Activated T-cell treated with anti-CD3 and anti-CD28 coated beads, Interleukin-2, amount 50 U/mL, for 1 hour (primary cell): ENCODE measurements around the gene HDAC4.

Source experiments
- DNase-seq: peaks from one replicate; pipeline ENCODE4 v3.0.0-alpha.2; 2020

The HDAC4 gene

DNA sequence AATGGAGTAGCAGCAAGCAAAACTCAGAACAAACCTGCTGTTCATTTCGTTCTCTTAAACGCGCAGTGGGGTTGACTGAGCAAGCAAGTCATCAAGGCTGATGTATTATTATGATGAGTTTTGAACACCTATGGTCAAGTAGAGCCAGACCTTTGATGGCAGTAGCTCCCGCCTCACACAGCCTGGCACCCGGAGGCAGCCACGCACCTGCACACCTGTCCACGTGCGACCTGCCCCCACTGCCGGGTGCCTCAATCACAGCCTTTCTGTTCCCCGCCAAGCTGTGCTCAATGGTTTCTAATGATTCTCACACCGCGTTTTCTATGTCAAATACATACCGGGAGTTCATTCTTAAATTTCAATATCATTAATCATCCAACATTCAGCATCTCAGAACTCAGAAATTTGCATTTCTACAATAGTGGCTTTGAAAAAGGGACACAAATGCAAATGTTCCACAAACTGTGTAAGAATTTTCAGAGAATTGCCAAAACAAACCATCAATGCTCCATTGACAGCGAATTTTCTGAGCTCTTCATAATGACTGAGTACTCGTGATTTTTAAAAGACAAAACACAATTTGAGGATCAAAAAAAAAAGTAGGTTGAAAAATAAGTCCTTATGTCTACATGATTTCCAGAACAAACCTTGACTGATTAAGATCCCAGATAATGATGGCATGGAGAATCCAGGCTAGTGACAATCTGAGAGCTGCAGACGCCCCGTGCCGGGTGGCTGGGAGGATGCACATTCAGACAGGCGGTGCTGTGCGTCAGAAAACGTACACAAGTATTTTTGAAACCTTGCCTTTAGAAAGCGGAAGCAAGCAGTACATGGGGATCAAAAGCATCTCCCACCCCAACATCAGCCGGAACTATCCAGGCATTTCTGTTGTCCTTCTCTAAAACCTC is 56.6 kb downstream of the HDAC4 start:
- DNase-seq = no peak

DNA sequence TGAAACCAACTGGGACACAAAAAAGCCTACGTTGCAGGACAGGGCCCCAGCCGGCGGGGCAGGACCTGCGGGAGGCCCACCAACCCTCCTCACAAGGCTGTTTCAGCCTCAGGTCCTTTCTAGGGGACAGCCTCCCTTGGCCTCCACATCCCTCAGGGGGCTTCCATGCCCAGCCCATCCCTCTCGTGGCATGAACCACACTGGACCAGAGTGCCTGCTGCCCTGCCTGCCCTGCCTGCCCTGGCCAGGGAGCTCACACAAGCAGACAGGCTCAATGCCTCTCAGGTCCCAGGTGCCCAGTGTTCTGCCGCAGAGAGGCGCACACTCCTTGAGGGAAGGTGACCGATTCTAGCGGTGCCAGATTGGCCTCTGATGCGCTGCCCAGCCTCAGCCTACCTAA is 57.4 kb downstream of the HDAC4 start:
- DNase-seq = no peak

DNA sequence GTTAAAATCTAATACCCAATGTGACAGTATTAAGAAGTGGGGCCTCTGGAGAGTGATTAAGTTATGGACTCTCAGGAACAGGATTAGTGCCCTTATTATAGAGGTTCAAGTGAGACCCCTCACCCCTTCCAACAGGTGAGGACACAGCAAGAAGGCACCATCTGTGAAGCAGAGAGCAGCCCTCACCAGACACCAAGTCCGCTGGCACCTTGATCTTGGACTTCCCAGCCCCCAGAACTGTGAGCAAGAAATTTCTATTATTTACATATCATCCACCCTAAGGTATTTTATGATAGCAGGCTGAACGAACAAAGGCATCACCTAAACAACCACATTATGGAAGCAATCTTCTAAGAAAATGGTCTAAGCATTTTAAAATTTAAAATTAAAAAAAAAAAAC is 59.0 kb downstream of the HDAC4 start:
- DNase-seq = no peak

DNA sequence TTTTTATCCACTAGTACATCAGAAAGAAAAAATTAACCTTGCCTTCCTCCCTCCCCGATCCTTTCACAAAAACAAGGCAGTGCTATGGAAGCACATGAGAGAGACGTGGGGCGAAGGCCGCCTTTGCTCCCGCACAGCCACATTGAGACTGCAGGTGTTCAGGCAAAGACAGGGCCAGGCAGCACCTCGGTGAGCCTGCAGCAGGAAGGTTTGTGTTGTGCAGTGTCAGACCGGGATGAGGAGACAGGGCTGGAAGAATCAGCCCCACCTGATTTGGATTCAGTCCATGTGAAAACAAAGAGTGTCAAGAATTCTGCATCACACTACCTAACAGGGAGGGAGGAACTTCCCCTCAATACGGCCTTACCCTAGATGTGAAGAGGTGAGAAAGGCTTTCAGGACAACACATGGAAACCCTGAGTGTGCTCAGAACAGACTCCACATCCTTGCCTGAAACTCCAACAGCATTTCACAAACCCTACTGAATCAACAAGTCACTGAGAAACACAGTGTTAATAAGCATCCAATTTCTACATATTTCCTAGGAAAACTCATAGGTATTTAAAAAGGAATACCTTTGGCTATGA is 59.6 kb downstream of the HDAC4 start:
- DNase-seq = no peak

DNA sequence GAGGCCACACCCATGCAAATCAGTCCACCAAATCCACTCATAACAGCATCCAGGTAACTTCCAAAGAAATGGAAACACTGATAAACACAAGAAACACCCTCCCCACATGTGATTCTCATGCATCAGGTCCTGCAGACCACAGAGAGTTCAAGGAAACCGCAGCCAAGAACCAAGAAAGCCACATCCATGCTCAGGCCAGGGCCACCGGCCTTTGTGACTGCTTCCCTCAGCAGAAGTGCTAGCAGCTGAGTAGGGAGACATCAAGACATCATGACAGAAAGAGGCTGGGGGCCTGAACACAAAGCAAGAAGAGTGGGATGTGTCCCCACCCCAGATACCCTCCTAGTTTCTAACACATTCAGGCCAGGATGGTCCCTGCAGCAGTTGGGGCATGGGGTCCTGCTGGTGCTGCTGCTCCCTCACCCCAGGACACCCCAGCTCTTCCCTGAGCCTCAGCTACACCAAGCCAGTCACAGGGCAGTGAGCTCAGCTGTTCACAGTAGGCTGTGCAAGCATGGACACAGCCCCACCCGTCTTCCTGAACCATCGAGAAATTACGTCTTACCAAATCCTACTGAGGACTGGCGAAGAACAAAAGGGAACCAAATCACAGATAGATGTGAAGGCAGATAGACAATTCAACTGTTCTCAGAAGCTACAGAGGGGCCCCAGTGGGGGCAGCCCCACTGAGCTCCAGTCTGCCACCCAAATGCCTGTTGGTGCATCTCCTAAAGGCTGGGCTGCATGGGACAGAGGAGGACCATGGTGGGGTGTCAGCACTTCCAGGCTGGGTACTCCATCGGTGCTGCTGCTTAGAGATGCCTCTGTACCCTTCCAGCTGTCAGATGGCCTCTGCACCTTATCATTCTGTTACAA is 60.9 kb downstream of the HDAC4 start:
- no peak for DNase-seq

DNA sequence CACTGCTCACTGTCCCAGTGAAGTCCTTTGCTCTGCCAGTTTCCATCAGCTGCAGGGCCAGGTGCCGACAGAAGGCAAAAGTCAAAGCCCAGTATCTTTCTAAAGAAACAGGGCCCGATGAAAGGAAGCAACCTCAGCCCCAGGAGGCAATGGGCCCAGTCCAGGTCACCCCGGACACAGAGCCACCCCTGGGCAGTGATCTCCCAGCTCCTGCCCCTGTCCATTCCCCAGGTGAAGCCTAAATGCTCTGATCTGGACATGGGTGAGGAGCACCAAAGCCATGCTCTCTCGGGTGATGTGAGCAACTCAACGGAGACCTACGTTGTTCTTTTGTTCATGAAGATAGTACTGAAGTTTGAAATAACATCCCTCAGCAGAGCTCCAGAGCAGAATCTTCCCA is 61.6 kb downstream of the HDAC4 start:
- DNase-seq = no peak

DNA sequence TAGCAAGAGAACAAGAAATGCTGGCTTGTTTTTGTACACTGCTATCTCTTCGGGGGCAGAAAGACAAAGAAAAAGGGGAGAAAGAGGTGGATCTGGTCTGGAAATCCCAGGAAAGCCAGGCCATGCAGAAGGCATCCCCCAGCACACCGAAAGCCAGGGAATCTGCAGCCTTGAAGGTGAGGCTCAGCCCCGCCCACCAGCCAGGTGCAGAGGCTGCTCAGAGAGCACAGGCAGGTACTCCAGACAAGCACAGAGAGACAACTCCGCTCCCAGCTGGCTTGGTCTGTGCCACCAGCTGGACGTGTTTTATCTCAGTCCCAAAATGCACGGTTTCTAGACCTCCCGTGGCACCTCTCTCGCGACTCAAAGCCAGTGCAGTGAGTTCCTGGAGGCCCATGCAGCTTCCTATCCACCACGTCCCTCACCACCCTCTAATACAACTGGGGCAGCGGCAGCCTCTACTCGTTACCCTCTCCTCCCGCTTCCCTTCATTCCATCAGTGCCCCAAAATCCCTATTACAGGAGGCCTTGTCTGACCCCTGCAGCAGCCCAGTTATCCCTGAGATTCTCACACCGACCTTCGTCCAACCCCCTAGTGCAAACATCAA is 62.8 kb downstream of the HDAC4 start:
- DNase-seq = no peak

DNA sequence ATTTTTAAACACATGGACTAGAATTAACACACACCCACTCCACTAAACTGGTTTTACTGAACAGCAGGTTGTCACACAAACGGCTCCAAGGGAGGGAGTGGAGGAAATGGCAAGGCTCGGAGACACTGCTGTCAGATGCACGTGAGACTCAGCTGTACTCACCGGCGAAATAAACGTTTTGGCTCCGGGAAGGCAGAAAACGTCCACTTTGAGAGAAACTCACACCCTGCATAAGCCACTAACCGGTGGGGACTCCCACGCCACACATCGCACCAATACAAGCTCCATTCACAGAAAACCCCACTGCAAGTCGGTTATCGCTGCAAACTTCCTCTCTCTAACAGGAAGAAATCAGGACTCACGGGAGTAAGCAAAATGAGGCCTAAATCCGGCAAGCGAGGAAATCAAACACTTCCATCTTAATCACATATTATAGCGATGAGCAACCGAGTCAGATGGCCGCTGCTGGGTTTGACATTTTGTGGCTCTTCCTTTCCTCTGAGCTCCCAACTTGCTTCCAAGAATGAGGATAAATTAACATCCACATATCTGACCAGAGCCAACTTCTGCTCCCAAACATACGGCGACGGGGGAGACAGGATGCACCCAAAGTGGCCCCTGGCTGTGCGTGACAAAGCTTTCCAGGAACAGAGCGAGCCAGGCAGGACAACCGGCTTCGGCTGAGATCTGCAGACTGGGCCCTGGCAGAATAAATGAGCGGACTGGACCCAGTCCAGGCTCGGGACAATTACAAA is 63.5 kb downstream of the HDAC4 start:
- no peak for DNase-seq

DNA sequence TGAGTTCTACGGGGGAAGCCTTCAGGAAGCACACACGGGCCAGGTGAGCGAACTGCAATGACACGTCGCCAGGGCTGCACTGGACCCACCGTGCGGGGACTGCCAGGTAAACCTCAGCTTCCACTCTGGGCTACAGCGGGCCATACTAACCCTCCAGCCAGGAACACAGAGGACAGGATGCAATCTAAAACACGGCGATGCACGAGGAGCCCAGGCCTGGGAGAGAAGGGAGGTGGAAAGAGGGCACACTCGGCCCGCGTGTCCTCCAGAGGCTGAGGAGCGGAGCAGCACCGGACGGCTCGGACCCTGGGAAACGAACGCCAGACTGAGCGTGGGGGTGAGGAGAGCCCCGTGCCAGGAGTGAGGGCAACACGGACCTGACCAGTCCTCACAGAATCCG is 69.3 kb downstream of the HDAC4 start:
- DNase-seq = peak; percentile 12

DNA sequence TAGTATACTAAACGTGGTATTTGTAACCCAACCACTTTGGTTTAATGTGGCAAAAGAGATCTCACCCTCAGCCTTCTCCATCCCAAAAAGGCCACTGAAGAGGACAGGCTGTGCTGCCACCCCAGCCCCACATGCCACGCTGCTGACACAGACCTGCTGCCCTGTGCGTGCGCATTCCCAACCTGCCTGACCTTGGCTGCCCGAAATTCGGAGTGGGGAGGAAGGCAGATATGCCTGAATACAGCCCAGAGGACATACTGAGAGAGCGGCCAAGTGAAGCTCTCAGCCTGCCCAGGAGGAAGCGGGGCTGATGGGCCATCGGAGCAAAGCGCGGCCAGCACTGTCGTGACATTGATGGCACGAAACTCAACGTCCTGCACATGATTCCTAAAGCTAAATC is 70.0 kb downstream of the HDAC4 start:
- DNase-seq = peak; percentile 12

DNA sequence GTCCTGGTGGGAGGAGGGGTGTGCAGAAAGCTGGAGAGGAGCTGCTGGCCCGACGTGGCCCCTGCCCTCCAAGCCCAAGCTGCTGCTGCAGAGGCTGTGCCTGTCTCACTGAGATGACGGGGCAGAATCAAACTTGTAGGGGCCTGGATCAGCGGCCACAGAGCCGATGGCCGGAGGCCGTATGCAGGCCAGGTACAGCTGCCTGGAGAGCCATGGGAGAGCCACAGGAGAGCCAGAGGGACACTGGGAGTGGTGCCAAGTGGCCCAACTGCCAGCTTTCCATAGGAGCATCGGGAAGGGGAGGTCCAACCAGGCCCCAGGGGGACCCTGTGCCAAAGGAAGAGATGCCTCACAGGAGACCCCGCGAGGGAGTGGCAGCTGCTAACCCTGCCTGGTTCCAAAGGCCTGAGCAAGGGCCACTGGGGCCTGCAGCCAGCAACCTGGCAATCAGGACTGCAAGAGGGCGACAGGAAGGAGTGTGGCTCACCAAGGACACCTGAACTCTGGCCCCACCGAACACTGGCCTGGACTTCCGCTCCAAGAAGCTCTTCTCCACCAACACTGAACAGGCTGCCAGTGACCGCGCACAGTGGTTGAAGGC is 70.7 kb downstream of the HDAC4 start:
- DNase-seq = peak; percentile 14

DNA sequence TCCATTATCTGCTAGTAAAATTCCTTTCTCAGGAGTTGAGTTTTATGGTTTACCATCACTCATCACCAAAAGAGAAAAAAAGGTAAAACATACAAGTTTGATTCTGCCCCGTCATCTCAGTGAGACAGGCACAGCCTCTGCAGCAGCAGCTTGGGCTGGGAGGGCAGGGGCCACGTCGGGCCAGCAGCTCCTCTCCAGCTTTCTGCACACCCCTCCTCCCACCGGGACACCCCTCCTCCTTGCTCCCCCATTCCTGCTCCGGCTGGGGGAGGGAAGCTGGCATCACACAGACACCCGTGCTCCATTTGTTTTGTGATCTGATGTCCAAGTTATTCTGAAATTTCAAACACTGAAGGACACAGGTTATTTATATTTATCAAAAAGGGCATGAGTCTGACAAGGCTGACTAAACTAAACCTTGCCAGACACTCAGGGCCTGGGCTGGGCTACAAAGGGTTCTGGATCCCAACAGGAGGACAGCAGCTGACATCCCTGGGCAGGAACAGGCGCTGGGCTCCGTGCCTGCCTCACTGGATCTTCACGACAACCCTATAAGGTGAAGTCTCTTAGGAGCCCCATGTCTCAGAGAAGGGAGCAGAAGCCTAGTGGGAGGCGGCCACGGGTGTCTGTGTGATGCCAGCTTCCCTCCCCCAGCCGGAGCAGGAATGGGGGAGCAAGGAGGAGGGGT is 71.4 kb downstream of the HDAC4 start:
- peak; percentile 15 for DNase-seq

DNA sequence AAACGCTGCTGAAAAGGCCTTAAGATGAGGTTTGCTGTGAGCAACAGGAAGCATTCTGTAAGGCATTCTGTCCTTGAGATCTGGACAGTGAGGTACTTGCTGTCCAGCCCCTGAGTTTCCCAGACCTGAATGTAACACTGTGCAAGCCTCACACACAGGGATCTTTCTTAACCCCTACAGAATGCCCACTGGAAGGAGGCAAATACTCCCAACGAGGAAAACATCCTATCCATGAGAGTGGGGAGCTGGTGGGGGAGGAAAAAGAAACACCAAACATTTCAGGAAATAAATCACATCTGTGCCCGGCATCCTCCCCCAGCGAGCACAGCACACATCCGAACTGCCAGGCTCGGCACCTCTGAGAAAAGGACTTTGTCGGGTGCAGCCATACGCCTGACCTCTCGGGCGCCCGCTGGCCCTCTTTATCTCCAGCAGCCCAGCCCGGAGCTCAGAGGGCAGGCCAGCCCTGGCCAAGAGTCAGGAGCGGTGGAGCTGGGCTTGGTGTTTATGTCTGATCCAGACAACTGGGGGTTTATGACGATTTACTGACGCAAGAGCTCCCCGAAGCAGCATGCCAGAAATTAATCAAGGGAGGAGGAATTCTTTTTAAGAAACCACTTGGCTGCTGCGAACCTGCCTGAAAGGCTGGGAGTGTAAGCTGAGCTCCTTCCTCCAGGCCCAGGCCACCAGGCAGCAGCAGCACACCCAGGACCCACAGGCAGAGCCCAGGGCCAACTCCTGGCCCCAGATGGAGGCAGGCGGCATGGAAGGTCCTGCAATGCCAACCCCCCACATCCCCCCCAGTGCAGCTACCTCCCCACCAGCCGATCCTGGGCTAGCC is 72.2 kb downstream of the HDAC4 start:
- DNase-seq = peak; percentile 16

DNA sequence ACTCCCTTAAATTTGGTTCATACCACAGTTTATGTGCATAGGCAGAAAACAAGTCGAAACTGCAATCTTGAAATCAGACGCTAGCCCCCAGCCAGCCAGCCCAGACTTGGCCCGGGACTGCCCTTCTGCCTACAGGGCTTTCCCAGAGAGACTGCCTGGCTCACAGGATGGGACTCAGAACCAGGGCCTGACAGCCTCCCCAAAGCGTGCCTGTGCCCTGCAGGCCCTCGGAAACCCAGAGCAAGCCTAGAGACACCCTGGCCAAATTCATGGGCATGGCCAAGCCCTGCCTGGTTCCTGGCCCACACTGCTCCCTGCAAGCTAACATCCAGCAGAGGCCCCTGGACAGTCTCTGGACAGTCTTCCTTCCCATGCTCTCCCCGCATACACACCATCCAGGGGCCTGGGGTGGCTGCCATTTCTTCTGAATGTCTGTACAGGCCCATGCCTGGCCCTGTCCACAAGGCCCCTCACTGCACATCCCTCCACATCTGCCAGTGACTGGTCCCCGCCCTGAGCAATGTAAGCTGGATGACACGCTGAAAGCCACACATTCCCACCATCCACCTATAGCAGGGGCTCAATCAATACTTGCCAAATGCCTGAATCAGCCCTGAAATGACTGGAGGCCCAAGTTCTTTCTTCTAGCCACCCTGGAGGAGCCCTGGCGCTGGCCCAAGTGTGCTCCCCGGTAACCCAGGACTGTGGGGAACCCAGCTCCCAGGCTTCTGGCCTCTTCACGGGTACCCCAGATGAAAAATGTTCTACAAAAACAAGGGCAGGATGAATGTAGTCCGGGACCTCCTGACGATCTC is 73.1 kb downstream of the HDAC4 start:
- DNase-seq = peak; percentile 27

DNA sequence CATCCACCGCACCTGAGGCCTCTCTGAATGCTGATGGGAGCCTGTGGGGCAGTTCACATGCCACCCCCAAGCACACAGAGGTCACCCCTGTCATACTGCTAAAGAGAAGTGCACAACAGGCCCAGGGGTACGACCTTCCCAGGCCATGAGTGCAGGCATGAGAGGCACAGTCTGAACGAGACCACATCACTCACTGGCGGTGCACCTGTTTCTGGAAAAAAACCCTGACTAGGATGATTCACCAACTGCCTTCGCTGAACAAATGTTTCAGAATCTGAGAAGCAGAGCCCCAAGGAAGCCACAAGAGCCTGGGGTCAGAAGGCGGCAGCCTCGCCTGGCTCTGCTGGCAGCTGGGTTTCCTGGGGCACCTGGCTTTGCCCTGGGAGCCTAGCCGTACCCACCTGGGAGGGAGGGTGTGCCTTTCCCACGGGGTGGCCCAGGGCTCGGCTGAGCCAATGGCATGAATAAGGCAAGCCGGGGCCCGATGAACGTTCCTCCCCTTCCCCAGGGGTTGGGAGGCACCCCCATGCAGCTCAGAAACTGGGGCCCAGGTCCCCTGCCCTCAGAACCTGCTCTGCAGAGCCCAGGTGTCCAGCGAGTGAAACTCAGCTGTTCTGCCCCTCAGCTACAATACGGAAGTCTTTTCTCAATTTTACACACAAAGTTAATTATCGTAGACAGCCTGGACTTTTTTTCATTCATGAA is 73.8 kb downstream of the HDAC4 start:
- DNase-seq = peak; percentile 72

DNA sequence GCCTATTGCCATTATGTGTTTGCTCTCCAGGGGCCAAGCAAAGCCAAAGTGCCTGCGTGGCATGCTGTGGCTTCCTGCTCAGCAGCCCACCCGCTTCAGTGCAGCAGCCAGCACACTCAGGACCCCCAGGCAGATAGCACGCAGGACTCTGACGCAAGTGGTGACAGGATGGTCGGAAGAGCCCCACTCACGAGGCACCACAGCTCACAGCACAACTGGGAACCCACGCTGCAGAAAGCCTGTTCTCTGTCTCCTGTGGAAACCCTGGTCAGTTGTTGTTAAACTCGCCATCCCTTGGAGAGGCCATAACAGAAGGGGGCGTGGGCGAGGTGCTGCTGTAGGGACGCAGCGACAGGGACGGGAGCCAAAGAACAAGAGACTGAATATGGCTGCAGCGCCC is 76.4 kb downstream of the HDAC4 start:
- DNase-seq = peak; percentile 12

DNA sequence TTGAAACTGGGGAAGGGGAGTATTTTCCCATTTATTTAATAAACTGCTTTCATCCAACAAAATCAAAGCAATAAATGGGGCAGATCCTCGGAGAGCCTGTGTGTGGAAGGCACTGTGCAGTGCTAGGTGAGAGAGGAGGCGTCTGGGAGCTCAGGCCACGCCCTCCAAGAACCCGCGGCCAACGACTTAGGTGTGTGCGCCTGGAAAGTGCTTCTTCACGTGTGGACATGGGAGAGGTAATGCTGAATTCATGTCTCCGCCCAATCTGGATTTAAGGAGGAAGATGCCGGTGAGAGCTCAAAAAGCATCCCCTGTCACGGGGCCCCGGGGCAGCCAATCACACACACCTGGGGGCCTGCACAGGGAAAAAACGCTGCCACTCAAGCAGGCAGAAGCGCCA is 77.4 kb downstream of the HDAC4 start:
- DNase-seq = peak; percentile 18

DNA sequence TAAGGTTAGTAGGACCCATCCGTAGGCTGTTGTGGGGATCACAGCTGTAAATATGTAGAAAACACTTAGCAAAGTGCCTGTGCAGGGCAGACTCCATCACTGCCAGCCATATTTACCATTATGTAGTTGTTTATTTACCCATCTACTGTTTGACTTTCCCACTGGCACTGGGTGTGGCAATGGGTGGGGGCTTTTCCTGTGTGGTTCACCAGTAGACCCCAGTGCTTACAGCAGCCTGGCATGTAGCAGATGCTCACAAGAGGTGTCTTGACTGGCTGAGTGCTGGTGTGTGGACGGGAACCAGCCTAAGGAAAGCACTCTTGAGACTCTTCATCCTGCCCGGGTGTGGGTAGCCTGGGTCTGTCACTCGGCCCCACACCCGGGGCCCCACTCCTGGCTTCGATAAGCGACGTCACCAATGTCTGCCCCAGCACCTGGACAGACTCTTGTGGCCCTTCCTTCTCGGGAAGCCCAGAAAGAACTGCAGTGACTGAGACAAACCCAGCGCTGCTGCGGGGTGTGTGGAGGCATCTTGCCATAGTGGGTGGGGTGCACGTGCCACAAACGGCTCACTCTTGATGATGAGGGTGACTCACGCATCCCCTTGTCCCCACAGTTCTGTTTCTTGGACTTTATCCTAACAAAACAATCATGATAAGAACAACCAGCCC is 78.3 kb downstream of the HDAC4 start:
- peak; percentile 51 for DNase-seq
